HepG2 (cell line): ENCODE measurements around the gene HTR6. TPM values are rescaled to one million over a fixed set of nuclear protein-coding genes. Genes with fewer than 3 reads are reported as not detected.

Experiments
- GPBP1L1 ChIP-seq: sonication (generic); formaldehyde crosslinking; IDR thresholded peaks from 2 replicates; pipeline ENCODE4 v1.5.0; 2020; ENCODE audit warnings: mild to moderate bottlenecking, missing genetic modification reagents
- MEIS2 ChIP-seq: sonication (generic); formaldehyde crosslinking; IDR thresholded peaks from 2 replicates; pipeline ENCODE4 v1.9.0; 2021; ENCODE audit warnings: mild to moderate bottlenecking, missing genetic modification reagents
- MTA3 ChIP-seq: sonication (generic); formaldehyde crosslinking; IDR thresholded peaks from 2 replicates; pipeline ENCODE4 v1.4.0; 2020; ENCODE audit warnings: missing genetic modification reagents
- NCOA5 ChIP-seq: sonication (generic); formaldehyde crosslinking; IDR thresholded peaks from 2 replicates; pipeline ENCODE4 v1.4.0; 2020; ENCODE audit warnings: missing genetic modification reagents
- ZBED4 ChIP-seq: sonication (generic); formaldehyde crosslinking; IDR thresholded peaks from 2 replicates; pipeline ENCODE4 v1.4.0; 2020; ENCODE audit warnings: missing genetic modification reagents, borderline replicate concordance
- ZBTB10 ChIP-seq: sonication (generic); formaldehyde crosslinking; IDR thresholded peaks from 2 replicates; pipeline ENCODE4 v1.4.0; 2020; ENCODE audit warnings: missing genetic modification reagents, borderline replicate concordance
- ZBTB34 ChIP-seq: sonication (generic); formaldehyde crosslinking; IDR thresholded peaks from 2 replicates; pipeline ENCODE4 v1.8.0; 2022; ENCODE audit warnings: mild to moderate bottlenecking, missing genetic modification reagents
- ZMYM4 ChIP-seq: sonication (generic); formaldehyde crosslinking; IDR thresholded peaks from 2 replicates; pipeline ENCODE4 v1.8.1; 2023; ENCODE audit warnings: mild to moderate bottlenecking, missing genetic modification reagents
- ZNF20 ChIP-seq: sonication (generic); formaldehyde crosslinking; IDR thresholded peaks from 2 replicates; pipeline ENCODE4 v1.4.0; 2020; ENCODE audit warnings: mild to moderate bottlenecking, moderate library complexity, missing genetic modification reagents
- ZNF362 ChIP-seq: sonication (generic); formaldehyde crosslinking; IDR thresholded peaks from 2 replicates; pipeline ENCODE4 v1.4.0; 2020; ENCODE audit warnings: missing genetic modification reagents, mild to moderate bottlenecking, borderline replicate concordance
- ZNF468 ChIP-seq: sonication (generic); formaldehyde crosslinking; IDR thresholded peaks from 2 replicates; pipeline ENCODE4 v1.8.0; 2022; ENCODE audit warnings: mild to moderate bottlenecking, moderate library complexity, missing genetic modification reagents
- ZNF607 ChIP-seq: sonication (generic); formaldehyde crosslinking; IDR thresholded peaks from 2 replicates; pipeline ENCODE4 v1.5.1; 2020; ENCODE audit warnings: missing genetic modification reagents, mild to moderate bottlenecking, borderline replicate concordance
- ZNF678 ChIP-seq: sonication (generic); formaldehyde crosslinking; IDR thresholded peaks from 2 replicates; pipeline ENCODE4 v1.4.0; 2020; ENCODE audit warnings: mild to moderate bottlenecking, missing genetic modification reagents
- ZNF687 ChIP-seq: sonication (generic); formaldehyde crosslinking; IDR thresholded peaks from 2 replicates; pipeline ENCODE4 v1.5.1; 2020; ENCODE audit warnings: mild to moderate bottlenecking, missing genetic modification reagents, moderate library complexity
- polyA plus RNA-seq, 8 experiments: library from polyadenylated mRNA; depleted of rRNA in 3 of 8; stranded (reverse) in 7 of 8; unstranded in 1 of 8; fragments of >200 nt; fragmentation: Illumina TruSeq in 4 of 8; extraction: Trizol in 4 of 8; gene quantifications; 2 replicates each; pipeline versions ENCODE4 v1.2.1 to v1.2.3, GENCODE V29; 2011 to 2016; ENCODE audit warnings: low read depth in 4 of 8, missing spikeins in 1 of 8, mixed read lengths in 1 of 8; ENCODE audit not compliant: insufficient read depth in 1 of 8
- total RNA-seq, 5 experiments: library from RNA; depleted of rRNA; stranded (reverse); fragments of >200 nt; fragmentation: Illumina TruSeq; extraction: Trizol; gene quantifications; 2 replicates each; pipeline ENCODE4 v1.2.3, GENCODE V29; 2016; ENCODE audit warnings: low read depth in 1 of 5

Gene HTR6
- total and polyA plus RNA-seq, 2 of the 13 experiments (the other 11 are each of a cell fraction or from before 2014, with no cell fraction given) = 0.04 TPM; not detected in 1

- TF ChIP-seq ZBTB34 (CRISPR knock-in tag) = no peak
- no peak for TF ChIP-seq MTA3 (CRISPR knock-in tag)
- no peak for TF ChIP-seq ZNF362 (CRISPR knock-in tag)
- no peak for TF ChIP-seq ZMYM4 (CRISPR knock-in tag)
- TF ChIP-seq MEIS2 (CRISPR knock-in tag) = no peak
- TF ChIP-seq ZBED4 (CRISPR knock-in tag) = no peak
- TF ChIP-seq ZNF20 (CRISPR knock-in tag) = no peak
- no peak for TF ChIP-seq GPBP1L1 (CRISPR knock-in tag)
- no peak for TF ChIP-seq ZNF607 (CRISPR knock-in tag)
- no peak for TF ChIP-seq NCOA5
- peak; percentile 30 for TF ChIP-seq ZNF687
- TF ChIP-seq ZNF468 = no peak
- TF ChIP-seq ZNF678 (CRISPR knock-in tag) = no peak
- TF ChIP-seq ZBTB10 (CRISPR knock-in tag) = no peak
These were observed 21.6 kb upstream of the HTR6 start (continued) for GRCh38 chr1:19643121-19643520.
